Activated B cell treated with CpG ODN at 0.5 μM for 24 hours (primary cell): ENCODE measurements around the gene NUP43. TPM values are rescaled to one million over a fixed set of nuclear protein-coding genes. Genes with fewer than 3 reads are reported as not detected.

Experiments
- ATAC-seq: fragments of 200-7000 bp; cut with Tn5 transposase; one replicate; pipeline ENCODE4 v1.10.0; 2021; ENCODE audit warnings: low read depth, mild to moderate bottlenecking, moderate library complexity
- CTCF ChIA-PET: fragments of 350-600 bp; sonication (Branson Sonifier 250); formaldehyde crosslinking; loops from one replicate; lab custom pipeline; 2021; ENCODE audit warnings: antibody characterized with exemption; lab: Charles Lee
- POLR2A ChIA-PET: fragments of 350-600 bp; sonication (Branson Sonifier 250); formaldehyde crosslinking; loops from one replicate; lab custom pipeline; 2021; ENCODE audit warnings: antibody characterized with exemption; lab: Charles Lee
- DNase-seq: peaks from one replicate; pipeline ENCODE4 v3.0.0; 2022
- H3K27ac Mint-ChIP-seq: one replicate; pipeline ENCODE4 v1.8.0; 2020; ENCODE audit warnings: mixed read lengths
- H3K27me3 Mint-ChIP-seq: one replicate; pipeline ENCODE4 v1.8.0; 2021; ENCODE audit warnings: mixed read lengths
- H3K36me3 Mint-ChIP-seq: one replicate; pipeline ENCODE4 v1.8.0; 2021; ENCODE audit warnings: low read depth, mixed read lengths
- H3K4me1 Mint-ChIP-seq: one replicate; pipeline ENCODE4 v1.8.0; 2021; ENCODE audit warnings: mixed read lengths
- H3K4me3 Mint-ChIP-seq: one replicate; pipeline ENCODE4 v1.8.0; 2020; ENCODE audit warnings: mild to moderate bottlenecking, mixed read lengths
- H3K9me3 Mint-ChIP-seq: one replicate; pipeline ENCODE4 v1.8.0; 2020; ENCODE audit warnings: mixed read lengths
- CTCF ChIP-seq: fragments of 200-600 bp; IDR thresholded peaks from one replicate; pipeline ENCODE4 v1.8.0; 2022; ENCODE audit warnings: antibody characterized with exemption, mild to moderate bottlenecking
- intact Hi-C: fragments of 100-400 bp; cut with micrococcal nuclease; formaldehyde crosslinking; loops from one replicate; pipeline ENCODE4 v1.15.1; 2024
- total RNA-seq: library from RNA; stranded (reverse); gene quantifications from 2 replicates; pipeline ENCODE4 v1.2.3, GENCODE V29; 2022

NUP43 gene
- total RNA-seq, 1 donor from 2014 or later: 50.4 TPM

GRCh38 chr6:149681209-149681608 is 65.1 kb downstream of the NUP43 start:
- no peak for TF ChIP-seq CTCF
- H3K36me3 Mint-ChIP-seq: peaks cover 56% of the 10 kb centered on the region
- intact Hi-C loops: no loop called here
- DNase-seq: no peak
- ChIA-PET POLR2A (no interaction called here), CTCF (no interaction called here)
- H3K27me3 Mint-ChIP-seq: no peaks in the 10 kb centered on the region
- ATAC-seq: no peak
- no peaks in the 10 kb centered on the region for H3K9me3 Mint-ChIP-seq
- peaks cover 7% of the 10 kb centered on the region for H3K4me1 Mint-ChIP-seq
- no peak overlapping the region for H3K4me3 Mint-ChIP-seq
- no peak overlapping the region for H3K27ac Mint-ChIP-seq

DNA sequence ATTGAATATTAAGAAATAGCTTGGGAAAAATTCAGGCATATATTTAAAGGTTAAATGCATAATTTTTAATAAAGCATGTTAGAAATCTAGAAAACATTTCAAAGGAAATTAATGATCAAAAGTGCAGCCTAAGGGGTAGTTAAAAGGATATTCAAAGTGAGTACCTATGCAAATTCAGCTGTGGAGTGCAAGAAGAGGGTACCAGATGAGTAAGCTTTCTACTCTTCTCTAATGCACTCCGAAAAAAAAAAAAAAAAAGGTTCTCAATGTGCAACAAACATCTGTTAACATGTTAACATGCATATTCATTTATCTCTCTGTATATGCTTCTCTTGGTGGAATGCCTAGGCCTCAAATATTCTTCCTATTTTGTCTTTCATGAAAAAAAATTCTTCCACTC is 65.8 kb downstream of the NUP43 start:
- no peak for ATAC-seq
- ChIA-PET CTCF (no interaction called here), POLR2A (interaction anchor here (0.5 to 1.2 kb wide), 4 partner anchors 115 to 629 kb away, joined by 3 to 5 read pairs (median 3); no protein-coding TSS in a partner anchor)
- H3K4me1 Mint-ChIP-seq: peaks cover 7% of the 10 kb centered on the region
- no peak overlapping the region for H3K4me3 Mint-ChIP-seq
- H3K9me3 Mint-ChIP-seq: no peaks in the 10 kb centered on the region
- peaks cover 57% of the 10 kb centered on the region for H3K36me3 Mint-ChIP-seq
- no peak overlapping the region for H3K27ac Mint-ChIP-seq
- intact Hi-C loops: no loop called here
- TF ChIP-seq CTCF: no peak
- no peak for DNase-seq
- H3K27me3 Mint-ChIP-seq: no peaks in the 10 kb centered on the region

Other genes with a start within 250 kb of the NUP43 start
- 20.9 and 24.0 TPM in 2 replicates for gene PPIL4, start 200.5 kb downstream of the NUP43 start, total RNA-seq
- gene GINM1, start 180.2 kb downstream of the NUP43 start, total RNA-seq: 15.4 and 18.0 TPM in 2 replicates
- 17.8 and 19.2 TPM in 2 replicates for gene KATNA1, start 97.8 kb downstream of the NUP43 start, total RNA-seq
- gene LATS1, start 28.4 kb downstream of the NUP43 start, total RNA-seq: 34.6 and 42.0 TPM in 2 replicates
- 44.9 and 50.8 TPM in 2 replicates for gene PCMT1, start 3.2 kb upstream of the NUP43 start, total RNA-seq
- gene LRP11, start 117.8 kb upstream of the NUP43 start, total RNA-seq: 0.29 TPM in 2 replicates
- gene RAET1E, start 151.6 kb upstream of the NUP43 start, total RNA-seq: not detected in 2 replicates
- gene RAET1G, start 176.6 kb upstream of the NUP43 start, total RNA-seq: not detected in 2 replicates
- 0.29 and 0.37 TPM in 2 replicates for gene ULBP2, start 195.5 kb upstream of the NUP43 start, total RNA-seq
- gene ULBP1, start 217.4 kb upstream of the NUP43 start, total RNA-seq: 1.9 and 2.2 TPM in 2 replicates